IPS-15b (cell line): Measurements from ENCODE around the gene GSTM3.

Experiments
- H3K27me3 ChIP-seq: one replicate; pipeline ENCODE4 v1.6.1; 2013; ENCODE audit warnings: low read length; ENCODE audit not compliant: control insufficient read depth, insufficient read depth
- H3K36me3 ChIP-seq: one replicate; pipeline ENCODE4 v1.6.1; 2013; ENCODE audit warnings: low read length; ENCODE audit not compliant: control insufficient read depth, insufficient read depth
- H3K4me1 ChIP-seq: one replicate; pipeline ENCODE4 v1.6.1; 2013; ENCODE audit warnings: mild to moderate bottlenecking, low read length; ENCODE audit not compliant: control insufficient read depth, insufficient read depth
- H3K4me3 ChIP-seq: one replicate; pipeline ENCODE4 v1.5.1; 2013; ENCODE audit warnings: low read depth, low read length
- H3K9ac ChIP-seq: one replicate; pipeline ENCODE4 v1.6.1; 2013; ENCODE audit warnings: low read depth, mild to moderate bottlenecking, low read length
- H3K9me3 ChIP-seq: one replicate; pipeline ENCODE4 v1.6.1; 2013; ENCODE audit warnings: mild to moderate bottlenecking, low read length; ENCODE audit not compliant: control insufficient read depth, insufficient read depth

Gene GSTM3

DNA sequence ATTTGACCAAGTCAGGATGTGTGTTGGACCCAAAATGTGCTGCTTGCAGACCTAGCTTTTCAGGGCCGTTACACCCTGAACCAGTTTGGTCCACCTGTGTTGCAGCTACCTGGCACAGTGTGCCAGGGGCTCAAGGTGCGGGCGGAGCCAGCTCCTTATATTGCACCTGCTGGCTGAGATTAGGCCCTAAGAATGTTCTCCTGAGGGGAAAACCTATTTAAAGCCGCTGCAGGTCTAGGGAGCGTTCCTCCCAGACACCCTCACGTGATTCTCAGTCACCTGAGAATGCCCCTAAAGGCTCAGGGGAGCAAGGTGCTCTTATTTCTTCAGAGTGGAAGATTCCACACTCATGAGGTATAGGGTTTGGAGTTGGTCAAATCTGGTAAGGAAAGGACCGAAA, 12.0 kb downstream of the GSTM3 start:
- Histone ChIP-seq H3K4me3 (no peak overlapping the region), H3K36me3 (no peaks in the 10 kb centered on the region), H3K4me1 (no peaks in the 10 kb centered on the region), H3K9ac (no peak overlapping the region), H3K27me3 (no peaks in the 10 kb centered on the region), H3K9me3 (no peaks in the 10 kb centered on the region)

GRCh38 chr1:109726728-109727373, 14.0 kb downstream of the GSTM3 start:
- Histone ChIP-seq H3K27me3 (no peaks in the 10 kb centered on the region), H3K9ac (no peak overlapping the region), H3K9me3 (no peaks in the 10 kb centered on the region), H3K4me3 (no peak overlapping the region), H3K4me1 (peaks cover 2% of the 10 kb centered on the region), H3K36me3 (no peaks in the 10 kb centered on the region)

GRCh38 chr1:109726007-109726406, 14.8 kb downstream of the GSTM3 start:
- H3K4me3 ChIP-seq, result no peak overlapping the region
- H3K27me3 ChIP-seq, result no peaks in the 10 kb centered on the region
- no peak overlapping the region for H3K9ac ChIP-seq
- no peaks in the 10 kb centered on the region for H3K9me3 ChIP-seq
- H3K4me1 ChIP-seq, result peaks cover 2% of the 10 kb centered on the region
- no peaks in the 10 kb centered on the region for H3K36me3 ChIP-seq

- Histone ChIP-seq H3K9me3 (no peaks in the 10 kb centered on the region), H3K36me3 (no peaks in the 10 kb centered on the region), H3K27me3 (no peaks in the 10 kb centered on the region), H3K9ac (no peak overlapping the region), H3K4me1 (peaks cover 2% of the 10 kb centered on the region), H3K4me3 (no peak overlapping the region)
These were observed 15.3 kb downstream of the GSTM3 start for GRCh38 chr1:109725510-109725909.

GRCh38 chr1:109724933-109725332, 15.9 kb downstream of the GSTM3 start:
- no peaks in the 10 kb centered on the region for H3K9me3 ChIP-seq
- peaks cover 2% of the 10 kb centered on the region for H3K4me1 ChIP-seq
- H3K9ac ChIP-seq, result no peak overlapping the region
- no peak overlapping the region for H3K4me3 ChIP-seq
- H3K27me3 ChIP-seq, result no peaks in the 10 kb centered on the region
- no peaks in the 10 kb centered on the region for H3K36me3 ChIP-seq

GRCh38 chr1:109722908-109723691, 17.7 kb downstream of the GSTM3 start:
- Histone ChIP-seq H3K4me3 (no peak overlapping the region), H3K9me3 (no peaks in the 10 kb centered on the region)

DNA sequence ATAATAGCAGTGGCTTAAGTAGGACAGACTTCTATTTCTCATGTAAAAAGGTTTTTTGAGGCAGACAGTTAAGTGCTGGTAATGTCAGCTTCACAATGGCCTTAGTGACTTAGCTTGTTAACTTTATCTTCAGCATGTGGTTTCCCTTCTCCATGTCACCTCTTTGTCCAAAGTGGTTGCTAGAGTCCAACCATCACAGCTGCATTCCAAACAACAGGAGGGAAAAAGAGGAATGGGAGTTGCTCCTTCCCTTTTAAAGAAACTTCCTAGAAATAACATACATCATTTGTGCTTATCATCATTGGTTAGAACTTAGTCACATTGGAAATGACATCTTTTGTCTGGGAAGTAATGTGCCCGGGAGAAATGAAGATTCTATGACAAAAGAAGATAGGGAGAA, 18.9 kb downstream of the GSTM3 start:
- H3K9ac ChIP-seq, result no peak overlapping the region
- no peaks in the 10 kb centered on the region for H3K27me3 ChIP-seq
- peaks cover 2% of the 10 kb centered on the region for H3K4me1 ChIP-seq
- H3K36me3 ChIP-seq, result no peaks in the 10 kb centered on the region
- H3K4me3 ChIP-seq, result no peak overlapping the region
- H3K9me3 ChIP-seq, result no peaks in the 10 kb centered on the region

More at GRCh38 chr1:109722908-109723691, 17.7 kb downstream of the GSTM3 start:
- Histone ChIP-seq H3K4me1 (peaks cover 2% of the 10 kb centered on the region), H3K36me3 (no peaks in the 10 kb centered on the region), H3K9ac (no peak overlapping the region), H3K27me3 (no peaks in the 10 kb centered on the region)

- H3K4me1 ChIP-seq, result peaks cover 2% of the 10 kb centered on the region
- no peaks in the 10 kb centered on the region for H3K9me3 ChIP-seq
These were observed 19.8 kb downstream of the GSTM3 start for GRCh38 chr1:109721042-109721441.

GRCh38 chr1:109719337-109719837, 21.5 kb downstream of the GSTM3 start:
- H3K9ac ChIP-seq, result no peak overlapping the region

More at GRCh38 chr1:109721042-109721441, 19.8 kb downstream of the GSTM3 start:
- no peak overlapping the region for H3K4me3 ChIP-seq
- no peaks in the 10 kb centered on the region for H3K27me3 ChIP-seq
- no peaks in the 10 kb centered on the region for H3K36me3 ChIP-seq
- H3K9ac ChIP-seq, result no peak overlapping the region

DNA sequence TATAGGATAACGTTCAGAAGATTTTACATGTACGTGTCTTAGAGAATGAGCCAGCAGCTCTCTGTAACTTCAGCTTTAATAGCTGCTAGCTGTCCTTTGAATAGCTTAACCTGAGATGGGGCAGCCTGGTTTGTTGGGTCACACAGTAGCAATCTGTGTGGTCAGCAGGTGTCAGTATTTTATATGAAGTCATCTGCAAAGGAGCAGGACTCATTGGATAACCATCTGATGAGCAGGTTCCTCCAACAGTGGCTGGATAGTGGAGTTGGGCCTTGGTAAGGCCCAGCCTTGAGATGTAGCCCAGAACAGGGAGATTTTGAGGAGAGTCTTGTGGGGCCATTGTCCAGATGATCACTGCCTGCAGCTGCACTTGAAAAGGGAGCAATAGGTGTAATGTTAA, 22.3 kb downstream of the GSTM3 start:
- H3K4me3 ChIP-seq, result no peak overlapping the region
- no peaks in the 10 kb centered on the region for H3K27me3 ChIP-seq
- peaks cover 2% of the 10 kb centered on the region for H3K4me1 ChIP-seq
- H3K9ac ChIP-seq, result no peak overlapping the region
- no peaks in the 10 kb centered on the region for H3K36me3 ChIP-seq
- no peaks in the 10 kb centered on the region for H3K9me3 ChIP-seq

More at GRCh38 chr1:109719337-109719837, 21.5 kb downstream of the GSTM3 start:
- H3K9me3 ChIP-seq, result no peaks in the 10 kb centered on the region
- no peak overlapping the region for H3K4me3 ChIP-seq
- peaks cover 2% of the 10 kb centered on the region for H3K4me1 ChIP-seq
- H3K27me3 ChIP-seq, result no peaks in the 10 kb centered on the region
- no peaks in the 10 kb centered on the region for H3K36me3 ChIP-seq

- no peaks in the 10 kb centered on the region for H3K9me3 ChIP-seq
- no peak overlapping the region for H3K4me3 ChIP-seq
- H3K4me1 ChIP-seq, result no peaks in the 10 kb centered on the region
- H3K27me3 ChIP-seq, result no peaks in the 10 kb centered on the region
- H3K36me3 ChIP-seq, result no peaks in the 10 kb centered on the region
- no peak overlapping the region for H3K9ac ChIP-seq
These were observed 23.1 kb downstream of the GSTM3 start for GRCh38 chr1:109717729-109718128.

GRCh38 chr1:109716570-109717090, 24.2 kb downstream of the GSTM3 start:
- H3K36me3 ChIP-seq, result no peaks in the 10 kb centered on the region
- no peak overlapping the region for H3K4me3 ChIP-seq
- no peak overlapping the region for H3K9ac ChIP-seq
- no peaks in the 10 kb centered on the region for H3K9me3 ChIP-seq
- H3K4me1 ChIP-seq, result no peaks in the 10 kb centered on the region
- no peaks in the 10 kb centered on the region for H3K27me3 ChIP-seq
